ENCODE data around the gene TMEM131L.

DNA sequence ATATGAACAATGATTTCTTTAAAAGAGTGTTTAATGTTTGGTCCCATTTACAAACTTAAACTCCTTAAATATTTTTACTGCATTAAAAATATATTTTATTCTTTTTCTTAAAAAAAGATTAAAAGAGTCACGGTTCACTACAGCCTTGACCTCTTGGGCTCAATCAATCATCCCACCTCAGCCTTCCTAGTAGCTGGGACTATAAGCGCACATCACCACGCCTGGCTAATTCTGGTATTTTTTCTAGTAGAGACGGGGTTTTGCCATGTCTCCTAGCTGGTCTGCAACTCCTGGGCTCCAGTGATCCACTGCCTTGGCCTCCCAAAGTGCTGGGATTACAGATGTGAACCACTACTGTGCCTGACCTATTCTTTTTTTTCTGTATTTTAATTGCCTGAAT, 113.2 kb downstream of the TMEM131L start:
- no peak for TF ChIP-seq EZH2 (optimal IDR thresholded peaks at IDR 0.05; ENCODE audit: low read depth, low read length)
- TF ChIP-seq, protein P1, sequence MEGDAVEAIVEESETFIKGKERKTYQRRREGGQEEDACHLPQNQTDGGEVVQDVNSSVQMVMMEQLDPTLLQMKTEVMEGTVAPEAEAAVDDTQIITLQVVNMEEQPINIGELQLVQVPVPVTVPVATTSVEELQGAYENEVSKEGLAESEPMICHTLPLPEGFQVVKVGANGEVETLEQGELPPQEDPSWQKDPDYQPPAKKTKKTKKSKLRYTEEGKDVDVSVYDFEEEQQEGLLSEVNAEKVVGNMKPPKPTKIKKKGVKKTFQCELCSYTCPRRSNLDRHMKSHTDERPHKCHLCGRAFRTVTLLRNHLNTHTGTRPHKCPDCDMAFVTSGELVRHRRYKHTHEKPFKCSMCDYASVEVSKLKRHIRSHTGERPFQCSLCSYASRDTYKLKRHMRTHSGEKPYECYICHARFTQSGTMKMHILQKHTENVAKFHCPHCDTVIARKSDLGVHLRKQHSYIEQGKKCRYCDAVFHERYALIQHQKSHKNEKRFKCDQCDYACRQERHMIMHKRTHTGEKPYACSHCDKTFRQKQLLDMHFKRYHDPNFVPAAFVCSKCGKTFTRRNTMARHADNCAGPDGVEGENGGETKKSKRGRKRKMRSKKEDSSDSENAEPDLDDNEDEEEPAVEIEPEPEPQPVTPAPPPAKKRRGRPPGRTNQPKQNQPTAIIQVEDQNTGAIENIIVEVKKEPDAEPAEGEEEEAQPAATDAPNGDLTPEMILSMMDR (IDR thresholded peaks at IDR 0.05; ENCODE audit: low read length): no peak
